ENCODE results near the gene ZNF778. TPM values are rescaled to one million over a fixed set of nuclear protein-coding genes. Genes with fewer than 3 reads are reported as not detected.
"Not testable (repeated sequence)": the region's sequence is repeated elsewhere in the genome, so short reads cannot be mapped to it uniquely, and the experiment has no call there.

Gene ZNF778
- total and polyA plus RNA-seq, 2 of the 13 experiments (the other 11 are each of a cell fraction or from before 2014, with no cell fraction given) = 3.8 to 7.2 TPM

DNA sequence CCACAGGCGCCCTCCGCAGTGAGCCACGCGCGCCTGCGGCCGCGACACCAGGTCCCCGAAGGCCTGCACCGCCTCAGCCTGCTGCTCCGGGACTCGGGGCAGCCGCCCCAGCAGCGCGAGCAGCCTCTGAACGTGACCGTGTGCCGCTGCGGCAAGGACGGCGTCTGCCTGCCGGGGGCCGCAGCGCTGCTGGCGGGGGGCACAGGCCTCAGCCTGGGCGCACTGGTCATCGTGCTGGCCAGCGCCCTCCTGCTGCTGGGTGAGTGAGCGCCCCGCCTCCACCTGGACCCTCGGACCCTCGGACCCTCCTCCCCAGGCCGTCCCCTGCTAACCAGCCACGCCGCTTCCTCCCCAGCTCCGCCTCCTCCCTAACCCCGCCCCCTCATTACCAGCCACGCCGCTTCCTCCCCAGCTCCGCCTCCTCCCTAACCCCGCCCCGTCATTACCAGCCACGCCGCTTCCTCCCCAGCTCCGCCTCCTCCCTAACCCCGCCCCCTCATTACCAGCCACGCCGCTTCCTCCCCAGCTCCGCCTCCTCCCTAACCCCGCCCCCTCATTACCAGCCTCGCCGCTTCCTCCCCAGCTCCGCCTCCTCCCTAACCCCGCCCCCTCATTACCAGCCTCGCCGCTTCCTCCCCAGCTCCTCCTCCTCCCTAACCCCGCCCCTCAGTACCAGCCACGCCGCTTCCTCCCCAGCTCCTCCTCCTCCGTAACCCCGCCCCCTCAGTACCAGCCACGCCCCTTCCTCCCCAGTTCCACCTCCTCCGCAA is 25.1 kb upstream of the ZNF778 start:
- FAIRE-seq (peak; percentile 91), DNase-seq (ENCODE audit: low spot score) (peak; percentile 84), ATAC-seq (peak; percentile 66)
- WGBS (ENCODE audit: low lambda C conversion rate) = 34% methylated on average over 39 of the region's 63 CpGs
- H3K36me3 ChIP-seq (replicated peaks in 1 of 2; ENCODE audit: control insufficient read depth in 1 of 2, insufficient read depth in 2 of 2, low read length in 2 of 2); CTCF ChIA-PET (ENCODE audit: low intra/inter-chr PET ratio, low total read pairs); H3K79me2 ChIP-seq (ENCODE audit: insufficient read depth, low read length); H2AFZ ChIP-seq (ENCODE audit: low read length); in situ Hi-C loops (cut with HindIII; ENCODE audit: extremely low pct_ligation_motif_present, low pct_unique_long_range_greater_than_20kb); H3K27me3 ChIP-seq (ENCODE audit: control insufficient read depth in 1 of 2, insufficient read depth in 2 of 2, low read length in 2 of 2); H3K9me3 ChIP-seq (ENCODE audit: low read length); intact Hi-C loops (cut with micrococcal nuclease; ENCODE audit: unreplicated experiment); BruUV-seq (replicated peaks): not testable (repeated sequence)
- Histone ChIP-seq H3K4me1 (ENCODE audit: insufficient read depth, low read length) (peaks cover 43% of the 10 kb centered on the region), H4K20me1 (ENCODE audit: insufficient read depth, low read length) (peaks cover 26% of the 10 kb centered on the region; the same call in 1 of the 2 replicates), H3K27ac (ENCODE audit: extremely low read length, insufficient read depth, low read length) (peak overlapping the region; percentile 99), H3K4me3 (replicated peaks in 1 of 3; ENCODE audit: insufficient read depth in 1 of 3, low read depth in 2 of 3, low read length in 3 of 3) (peak overlapping the region; percentile 60 to 86 (median 75); a peak in 5 of 6 replicates), H3K4me2 (ENCODE audit: low read depth, low read length) (peak overlapping the region; percentile 95), H3K9ac (ENCODE audit: insufficient read depth, low read depth, low read length) (peak overlapping the region; percentile 97)
- POLR2A ChIA-PET = interaction anchor here (0.8 to 3.0 kb wide), 13 partner anchors 8 to 433 kb away, joined by 3 to 44 read pairs (median 6); partner anchors contain the start of genes APRT, CDH15, PIEZO1 and SLC22A31
- TF ChIP-seq SP2 (CRISPR knock-in tag; IDR thresholded peaks at IDR 0.05) (peak; percentile 66), ZNF350 (CRISPR knock-in tag; IDR thresholded peaks at IDR 0.05; ENCODE audit: borderline replicate concordance, low read depth) (0 out of 2 replicates have a peak, but pooled peaks have one; percentile 22), ZNF235 (CRISPR knock-in tag; IDR thresholded peaks at IDR 0.05; ENCODE audit: borderline replicate concordance) (0 out of 2 replicates have a peak, but pooled peaks have one; percentile 70), POGZ (CRISPR knock-in tag; IDR thresholded peaks at IDR 0.05) (peak; percentile 53; the same call in 1 of the 2 replicates), BORCS8-MEF2B (CRISPR knock-in tag; IDR thresholded peaks at IDR 0.05) (peak; percentile 76), ZNF883 (CRISPR knock-in tag; IDR thresholded peaks at IDR 0.05; ENCODE audit: not compliant biosample characterization) (peak; percentile 93), TAF1 (CRISPR knock-in tag; IDR thresholded peaks at IDR 0.05) (peak; percentile 89), ZNF124 (CRISPR knock-in tag; IDR thresholded peaks at IDR 0.05) (peak; percentile 86; the same call in 1 of the 2 replicates), ZC3H4 (CRISPR knock-in tag; IDR thresholded peaks at IDR 0.05; ENCODE audit: borderline replicate concordance) (peak; percentile 72; the same call in 1 of the 2 replicates), ZNF253 (CRISPR knock-in tag; IDR thresholded peaks at IDR 0.05; ENCODE audit: borderline replicate concordance) (0 out of 2 replicates have a peak, but pooled peaks have one; percentile 56), MIER3 (CRISPR knock-in tag; IDR thresholded peaks at IDR 0.05; ENCODE audit: borderline replicate concordance) (peak; percentile 88; the same call in 1 of the 2 replicates), MYC (CRISPR knock-in tag; IDR thresholded peaks at IDR 0.05; ENCODE audit: borderline replicate concordance) (peak; percentile 88), STAT5B (CRISPR knock-in tag; IDR thresholded peaks at IDR 0.05) (peak; percentile 58; the same call in 1 of the 2 replicates), TBX2 (CRISPR knock-in tag; IDR thresholded peaks at IDR 0.05; ENCODE audit: borderline replicate concordance) (peak; percentile 82)
- TF ChIP-seq, protein P1, sequence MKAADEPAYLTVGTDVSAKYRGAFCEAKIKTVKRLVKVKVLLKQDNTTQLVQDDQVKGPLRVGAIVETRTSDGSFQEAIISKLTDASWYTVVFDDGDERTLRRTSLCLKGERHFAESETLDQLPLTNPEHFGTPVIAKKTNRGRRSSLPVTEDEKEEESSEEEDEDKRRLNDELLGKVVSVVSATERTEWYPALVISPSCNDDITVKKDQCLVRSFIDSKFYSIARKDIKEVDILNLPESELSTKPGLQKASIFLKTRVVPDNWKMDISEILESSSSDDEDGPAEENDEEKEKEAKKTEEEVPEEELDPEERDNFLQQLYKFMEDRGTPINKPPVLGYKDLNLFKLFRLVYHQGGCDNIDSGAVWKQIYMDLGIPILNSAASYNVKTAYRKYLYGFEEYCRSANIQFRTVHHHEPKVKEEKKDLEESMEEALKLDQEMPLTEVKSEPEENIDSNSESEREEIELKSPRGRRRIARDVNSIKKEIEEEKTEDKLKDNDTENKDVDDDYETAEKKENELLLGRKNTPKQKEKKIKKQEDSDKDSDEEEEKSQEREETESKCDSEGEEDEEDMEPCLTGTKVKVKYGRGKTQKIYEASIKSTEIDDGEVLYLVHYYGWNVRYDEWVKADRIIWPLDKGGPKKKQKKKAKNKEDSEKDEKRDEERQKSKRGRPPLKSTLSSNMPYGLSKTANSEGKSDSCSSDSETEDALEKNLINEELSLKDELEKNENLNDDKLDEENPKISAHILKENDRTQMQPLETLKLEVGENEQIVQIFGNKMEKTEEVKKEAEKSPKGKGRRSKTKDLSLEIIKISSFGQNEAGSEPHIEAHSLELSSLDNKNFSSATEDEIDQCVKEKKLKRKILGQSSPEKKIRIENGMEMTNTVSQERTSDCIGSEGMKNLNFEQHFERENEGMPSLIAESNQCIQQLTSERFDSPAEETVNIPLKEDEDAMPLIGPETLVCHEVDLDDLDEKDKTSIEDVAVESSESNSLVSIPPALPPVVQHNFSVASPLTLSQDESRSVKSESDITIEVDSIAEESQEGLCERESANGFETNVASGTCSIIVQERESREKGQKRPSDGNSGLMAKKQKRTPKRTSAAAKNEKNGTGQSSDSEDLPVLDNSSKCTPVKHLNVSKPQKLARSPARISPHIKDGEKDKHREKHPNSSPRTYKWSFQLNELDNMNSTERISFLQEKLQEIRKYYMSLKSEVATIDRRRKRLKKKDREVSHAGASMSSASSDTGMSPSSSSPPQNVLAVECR (CRISPR knock-in tag; IDR thresholded peaks at IDR 0.05; ENCODE audit: borderline replicate concordance) = peak; percentile 93
- TF ChIP-seq, protein P2, sequence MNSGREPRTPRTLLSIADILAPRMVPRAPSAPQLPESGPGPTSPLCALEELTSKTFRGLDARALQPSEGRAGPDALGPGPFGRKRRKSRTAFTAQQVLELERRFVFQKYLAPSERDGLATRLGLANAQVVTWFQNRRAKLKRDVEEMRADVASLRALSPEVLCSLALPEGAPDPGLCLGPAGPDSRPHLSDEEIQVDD (CRISPR knock-in tag; IDR thresholded peaks at IDR 0.05; ENCODE audit: borderline replicate concordance) = peak; percentile 94; the same call in 1 of the 2 replicates
- TF ChIP-seq, protein P3, sequence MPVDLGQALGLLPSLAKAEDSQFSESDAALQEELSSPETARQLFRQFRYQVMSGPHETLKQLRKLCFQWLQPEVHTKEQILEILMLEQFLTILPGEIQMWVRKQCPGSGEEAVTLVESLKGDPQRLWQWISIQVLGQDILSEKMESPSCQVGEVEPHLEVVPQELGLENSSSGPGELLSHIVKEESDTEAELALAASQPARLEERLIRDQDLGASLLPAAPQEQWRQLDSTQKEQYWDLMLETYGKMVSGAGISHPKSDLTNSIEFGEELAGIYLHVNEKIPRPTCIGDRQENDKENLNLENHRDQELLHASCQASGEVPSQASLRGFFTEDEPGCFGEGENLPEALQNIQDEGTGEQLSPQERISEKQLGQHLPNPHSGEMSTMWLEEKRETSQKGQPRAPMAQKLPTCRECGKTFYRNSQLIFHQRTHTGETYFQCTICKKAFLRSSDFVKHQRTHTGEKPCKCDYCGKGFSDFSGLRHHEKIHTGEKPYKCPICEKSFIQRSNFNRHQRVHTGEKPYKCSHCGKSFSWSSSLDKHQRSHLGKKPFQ (CRISPR knock-in tag; IDR thresholded peaks at IDR 0.05; ENCODE audit: insufficient replicate concordance) = peak; percentile 30

Data from HepG2 (cell line).